Stomach (tissue), 4 donors: ENCODE results near the gene TMEM119.

Source experiments
- CTCF ChIP-seq, 7 experiments: fragments of 450-650 bp in 4 of 7; fragments of 200-600 bp in 3 of 7; sonication (generic) in 3 of 7; IDR thresholded peaks; one replicate each; pipeline ENCODE4 v1.5.1; 2016 to 2019; ENCODE audit warnings: antibody characterized with exemption in 7 of 7, control low read depth in 2 of 7, mild to moderate bottlenecking in 1 of 7
- POLR2A ChIP-seq, 4 donors: fragments of 450-650 bp; IDR thresholded peaks; one replicate each; pipeline ENCODE4 v1.6.1; 2016; ENCODE audit warnings: antibody characterized with exemption in 4 of 4, control low read depth in 2 of 4, mild to moderate bottlenecking in 1 of 4, moderate library complexity in 1 of 4

- TF ChIP-seq CTCF (IDR thresholded peaks at IDR 0.05) (no peak), POLR2A (IDR thresholded peaks at IDR 0.05) (no peak)
These were observed 8.0 kb downstream of the TMEM119 start for GRCh38 chr12:108589840-108590229.
